Spleen (tissue), 11 donors: ENCODE results near the gene KANK2. TPM values are rescaled to one million over a fixed set of nuclear protein-coding genes. Genes with fewer than 3 reads are reported as not detected.

Experiments
- DNase-seq: peaks from one replicate; pipeline ENCODE4 v3.0.0-alpha.2; 2020
- H3K27ac ChIP-seq, 8 donors: fragments of 200-600 bp; sonication (generic) in 7 of 8; 1 replicate in 4 of 8; 2 replicates in 4 of 8; pipeline versions ENCODE4 v1.5.0 to v1.8.0; 2016 to 2021; ENCODE audit warnings: inconsistent platforms in 4 of 8, mild to moderate bottlenecking in 4 of 8, moderate library complexity in 1 of 8
- H3K27me3 ChIP-seq, 7 donors: fragments of 200-600 bp; sonication (generic) in 6 of 7; replicated peaks in 1 of 7; 1 replicate in 4 of 7; 2 replicates in 3 of 7; pipeline versions ENCODE4 v1.5.0 to v1.8.0; 2016 to 2021; ENCODE audit warnings: inconsistent platforms in 3 of 7, mild to moderate bottlenecking in 1 of 7
- H3K36me3 ChIP-seq, 6 donors: fragments of 200-600 bp; sonication (generic) in 5 of 6; 1 replicate in 4 of 6; 2 replicates in 2 of 6; pipeline versions ENCODE4 v1.5.0 to v1.8.0; 2016 to 2021; ENCODE audit warnings: inconsistent platforms in 2 of 6
- H3K4me1 ChIP-seq, 6 donors: fragments of 200-600 bp; sonication (generic) in 5 of 6; 1 replicate in 3 of 6; 2 replicates in 3 of 6; pipeline versions ENCODE4 v1.5.0 to v1.8.0; 2016 to 2021; ENCODE audit warnings: inconsistent platforms in 3 of 6
- H3K4me3 ChIP-seq, 8 donors: fragments of 200-600 bp; sonication (generic) in 7 of 8; 1 replicate in 4 of 8; 2 replicates in 4 of 8; pipeline versions ENCODE4 v1.5.0 to v1.8.0; 2016 to 2021; ENCODE audit warnings: inconsistent platforms in 4 of 8, mild to moderate bottlenecking in 4 of 8, moderate library complexity in 2 of 8
- H3K9me3 ChIP-seq, 8 donors: fragments of 200-600 bp; sonication (generic) in 7 of 8; 1 replicate in 4 of 8; 2 replicates in 4 of 8; pipeline versions ENCODE4 v1.5.0 to v1.8.0; 2016 to 2021; ENCODE audit warnings: inconsistent platforms in 4 of 8
- POLR2A ChIP-seq, 3 donors: fragments of 450-650 bp; IDR thresholded peaks; one replicate each; pipeline ENCODE4 v1.5.1; 2017; ENCODE audit warnings: antibody characterized with exemption in 3 of 3, mild to moderate bottlenecking in 1 of 3
- POLR2AphosphoS5 ChIP-seq, 3 donors: sonication (generic); formaldehyde crosslinking; IDR thresholded peaks; one replicate each; pipeline ENCODE4 v1.5.1; 2017; ENCODE audit warnings: antibody characterized with exemption in 3 of 3
- WGBS, 5 donors: extraction: QIAGEN DNeasy Blood & Tissue Kit in 3 of 5; methylation state at CpG; one replicate each; pipeline versions ENCODE4 v1.1.5 to v1.1.7; 2013 to 2018; 5-methylcytosine and 5-hydroxymethylcytosine counted together
- intact Hi-C: fragments of 100-400 bp; cut with DNase I; formaldehyde crosslinking; loops from one replicate; pipeline ENCODE4 v1.15.0; 2023; ENCODE audit warnings: low total_unique reads
- polyA plus RNA-seq, 3 donors: library from polyadenylated mRNA; stranded (reverse); fragments of 200-250 nt; gene quantifications; one replicate each; pipeline ENCODE4 v1.2.1, GENCODE V29; 2013
- total RNA-seq, 7 donors: library from RNA; depleted of rRNA in 3 of 7; stranded (reverse); fragments of >200 nt in 3 of 7; fragmentation: NEBNext Ultra II Directional in 4 of 7; extraction: Animal tissue kit (Norgen Biotek cat#: 25700) in 4 of 7; gene quantifications; one replicate each; pipeline versions ENCODE4 v1.1.0 to v1.2.1, GENCODE V29; 2016 to 2021
- TF ChIP-seq, protein P1 (sequence below), 11 experiments: fragments of 200-600 bp in 7 of 11; fragments of 450-650 bp in 4 of 11; sonication (generic) in 4 of 11; IDR thresholded peaks in 8 of 11; conservative IDR thresholded peaks in 3 of 11; 1 replicate in 7 of 11; 2 replicates in 4 of 11; pipeline versions ENCODE4 v1.4.0 to v1.8.0; 2016 to 2021; ENCODE audit warnings: antibody characterized with exemption in 11 of 11, inconsistent platforms in 4 of 11, mild to moderate bottlenecking in 1 of 11
- donor health status: healthy with polysubstance abuse.
- donor health status: DM: no; HTN: no; CAD: no; lungs with moderate emphysema.
- donor health status: DM: no; HTN: no; CAD: no.
- donor health status: Bipolar disorder and iron deficiency.
- donor health status: healthy.
- donor health status: DM: no; HTN: no; CAD: no.
- donor health status: DM: yes; HTN: yes; CAD: no.

The KANK2 gene
- total and polyA plus RNA-seq, 10 donors: 16.3 to 144 (median 84.5) TPM

DNA sequence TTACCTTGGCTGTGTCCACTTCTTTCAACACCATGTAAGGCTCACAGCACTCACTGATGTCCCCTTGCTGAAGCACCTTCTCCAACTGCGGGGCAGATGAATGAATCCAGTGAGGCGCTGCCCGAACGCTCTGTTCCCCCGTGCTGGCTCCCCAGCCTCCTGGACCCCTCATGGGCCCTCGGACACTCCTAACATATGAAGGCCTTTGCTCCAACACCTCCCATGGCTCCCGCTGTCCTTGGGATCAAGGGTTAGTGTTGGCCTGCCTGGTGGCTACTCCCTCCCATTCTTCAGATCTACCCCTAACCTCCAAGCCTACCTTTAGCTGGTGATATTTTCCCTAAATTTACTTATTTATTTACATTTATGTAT lies 46.4 kb upstream of the KANK2 start:
- Histone ChIP-seq H3K4me3 (peak overlapping the region in 1 of 8 donors; percentile 13), H3K27ac (peak overlapping the region in 4 of 8 donors; percentile 36 to 61 (median 54)), H3K36me3 (peaks cover 0 to 50% (median 11%) of the 10 kb centered on the region in 6 donors), H3K27me3 (peaks cover 0 to 4% (median 0%) of the 10 kb centered on the region in 7 donors), H3K4me1 (peaks cover 0 to 33% (median 24%) of the 10 kb centered on the region in 6 donors), H3K9me3 (peaks cover 0 to 13% (median 12%) of the 10 kb centered on the region in 8 donors)
- intact Hi-C loops: loop anchor here (5.0 kb wide), 1 partner anchor 344 kb away; no protein-coding TSS in a partner anchor
- 93 to 96% (median 95%) methylated on average over 7 of the region's 7 CpGs for WGBS, 5 donors
- TF ChIP-seq, protein P1, sequence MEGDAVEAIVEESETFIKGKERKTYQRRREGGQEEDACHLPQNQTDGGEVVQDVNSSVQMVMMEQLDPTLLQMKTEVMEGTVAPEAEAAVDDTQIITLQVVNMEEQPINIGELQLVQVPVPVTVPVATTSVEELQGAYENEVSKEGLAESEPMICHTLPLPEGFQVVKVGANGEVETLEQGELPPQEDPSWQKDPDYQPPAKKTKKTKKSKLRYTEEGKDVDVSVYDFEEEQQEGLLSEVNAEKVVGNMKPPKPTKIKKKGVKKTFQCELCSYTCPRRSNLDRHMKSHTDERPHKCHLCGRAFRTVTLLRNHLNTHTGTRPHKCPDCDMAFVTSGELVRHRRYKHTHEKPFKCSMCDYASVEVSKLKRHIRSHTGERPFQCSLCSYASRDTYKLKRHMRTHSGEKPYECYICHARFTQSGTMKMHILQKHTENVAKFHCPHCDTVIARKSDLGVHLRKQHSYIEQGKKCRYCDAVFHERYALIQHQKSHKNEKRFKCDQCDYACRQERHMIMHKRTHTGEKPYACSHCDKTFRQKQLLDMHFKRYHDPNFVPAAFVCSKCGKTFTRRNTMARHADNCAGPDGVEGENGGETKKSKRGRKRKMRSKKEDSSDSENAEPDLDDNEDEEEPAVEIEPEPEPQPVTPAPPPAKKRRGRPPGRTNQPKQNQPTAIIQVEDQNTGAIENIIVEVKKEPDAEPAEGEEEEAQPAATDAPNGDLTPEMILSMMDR (IDR thresholded peaks at IDR 0.05 in 8 of 11, conservative IDR thresholded peaks at IDR 0.05 in 3 of 11): no peak
- TF ChIP-seq POLR2AphosphoS5 (IDR thresholded peaks at IDR 0.05) (no peak), POLR2A (IDR thresholded peaks at IDR 0.05) (no peak)
- DNase-seq: no peak

DNA sequence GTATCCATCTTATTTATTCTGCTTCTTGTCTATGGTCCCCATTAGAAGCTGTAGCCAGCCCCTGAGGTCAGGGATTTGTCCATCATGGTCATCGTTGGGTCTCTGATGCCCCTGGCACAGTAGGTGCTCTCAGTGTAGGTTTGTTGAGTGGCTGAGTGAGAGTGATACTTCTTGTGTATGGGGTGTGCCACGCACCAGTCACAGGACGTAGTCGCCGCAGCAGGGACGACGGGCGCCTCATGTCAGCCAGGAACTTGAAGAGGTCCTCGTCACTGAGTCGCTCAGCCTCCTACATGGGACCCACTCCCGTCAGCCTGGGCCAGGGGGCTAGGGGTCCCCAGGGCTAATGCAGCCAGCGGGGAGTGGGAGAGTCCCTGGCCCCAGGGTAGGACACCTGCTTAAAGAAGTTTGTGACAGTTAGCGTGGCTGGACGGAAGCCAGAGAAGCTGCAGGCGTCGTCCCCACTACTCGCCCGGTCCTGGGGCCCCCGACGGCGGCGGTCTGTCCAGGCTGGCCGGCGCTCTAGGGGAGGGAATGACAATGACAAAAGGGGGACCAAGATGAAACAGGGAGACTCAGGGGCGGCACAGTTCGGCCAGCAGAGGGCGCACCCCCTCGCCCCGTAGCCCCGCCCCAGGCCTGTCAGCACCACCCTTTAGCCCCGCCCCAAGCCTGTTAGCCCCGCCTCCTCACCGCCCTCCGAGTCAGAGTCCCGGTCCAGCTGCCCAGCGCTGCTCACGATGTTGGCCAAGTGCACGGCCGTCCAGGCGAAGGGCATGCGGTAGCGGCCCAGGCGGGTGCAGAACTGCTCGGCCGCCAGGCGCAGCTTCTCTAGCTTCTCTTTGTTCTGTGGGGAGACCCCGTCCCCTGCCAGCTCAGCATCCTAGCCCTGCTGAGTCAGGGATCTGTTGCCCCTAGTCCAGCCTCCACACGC lies 45.8 kb upstream of the KANK2 start:
- intact Hi-C loops: loop anchor here (5.0 kb wide), 1 partner anchor 344 kb away; no protein-coding TSS in a partner anchor
- peak; percentile 95 for DNase-seq
- Histone ChIP-seq H3K36me3 (peaks cover 0 to 56% (median 12%) of the 10 kb centered on the region in 6 donors), H3K27me3 (peaks cover 0 to 4% (median 0%) of the 10 kb centered on the region in 7 donors), H3K27ac (peak overlapping the region in 5 of 8 donors; percentile 36 to 61 (median 52)), H3K4me3 (peak overlapping the region in 1 of 8 donors; percentile 13), H3K9me3 (peaks cover 0 to 20% (median 17%) of the 10 kb centered on the region in 8 donors), H3K4me1 (peaks cover 0 to 30% (median 22%) of the 10 kb centered on the region in 6 donors)
- no peak for TF ChIP-seq POLR2A (IDR thresholded peaks at IDR 0.05)
- TF ChIP-seq POLR2AphosphoS5 (IDR thresholded peaks at IDR 0.05): peak; percentile 58 to 82 (median 80)
- TF ChIP-seq, protein P1 (IDR thresholded peaks at IDR 0.05 in 8 of 11, conservative IDR thresholded peaks at IDR 0.05 in 3 of 11): peak; percentile 39 to 94 (median 82)
- WGBS, 5 donors: 33 to 44% (median 34%) methylated on average over 32 to 47 of the region's 48 CpGs

DNA sequence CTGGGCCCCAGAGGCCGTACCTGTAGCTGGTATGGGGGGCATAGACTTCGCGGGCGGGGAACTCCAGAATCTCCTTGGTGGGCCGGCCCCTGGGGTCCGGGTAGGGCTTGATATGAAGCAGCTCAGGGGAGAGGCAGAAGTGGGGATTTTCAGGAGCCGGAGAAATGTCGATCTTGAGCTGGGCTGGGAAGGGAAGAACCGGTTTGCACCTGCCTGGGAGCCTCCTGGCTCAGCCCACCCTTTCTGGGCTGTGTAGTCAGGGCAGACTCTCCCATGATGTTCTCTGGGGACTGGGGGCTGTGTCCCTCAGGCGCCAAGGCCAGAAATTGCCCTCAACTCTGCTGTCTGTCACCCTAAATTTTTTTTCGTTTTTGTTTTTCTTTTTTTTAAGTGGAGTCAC lies 44.7 kb upstream of the KANK2 start:
- intact Hi-C loops: loop anchor here (5.0 kb wide), 1 partner anchor 345 kb away; no protein-coding TSS in a partner anchor
- Histone ChIP-seq H3K9me3 (peaks cover 0 to 23% (median 18%) of the 10 kb centered on the region in 8 donors), H3K27me3 (peaks cover 0 to 4% (median 0%) of the 10 kb centered on the region in 7 donors), H3K4me3 (no peak overlapping the region), H3K4me1 (peaks cover 0 to 19% (median 12%) of the 10 kb centered on the region in 6 donors), H3K36me3 (peaks cover 0 to 60% (median 12%) of the 10 kb centered on the region in 6 donors), H3K27ac (no peak overlapping the region)
- no peak for DNase-seq
- TF ChIP-seq POLR2A (IDR thresholded peaks at IDR 0.05) (no peak), POLR2AphosphoS5 (IDR thresholded peaks at IDR 0.05) (no peak)
- TF ChIP-seq, protein P1 (IDR thresholded peaks at IDR 0.05 in 8 of 11, conservative IDR thresholded peaks at IDR 0.05 in 3 of 11): no peak
- 87 to 93% (median 90%) methylated on average over 10 to 11 of the region's 11 CpGs for WGBS, 5 donors
